Mammary epithelial cell (primary cell): ENCODE measurements around the gene RUSC2.

Experiments used
- CTCF ChIP-seq, 2 donors: IDR thresholded peaks in 1 of 2; conservative IDR thresholded peaks in 1 of 2; 2 replicates each; pipeline ENCODE4 v1.5.1; 2011 to 2012; ENCODE audit warnings: inconsistent platforms in 2 of 2, low read length in 2 of 2, mild to moderate bottlenecking in 2 of 2, control low read depth in 1 of 2, low read depth in 1 of 2; ENCODE audit not compliant: insufficient read depth in 1 of 2; ENCODE audit errors: extremely low read depth in 1 of 2
- EZH2 ChIP-seq: IDR thresholded peaks from 2 replicates; pipeline ENCODE4 v1.6.1; 2012; ENCODE audit warnings: low read length, inconsistent platforms, borderline replicate concordance

DNA sequence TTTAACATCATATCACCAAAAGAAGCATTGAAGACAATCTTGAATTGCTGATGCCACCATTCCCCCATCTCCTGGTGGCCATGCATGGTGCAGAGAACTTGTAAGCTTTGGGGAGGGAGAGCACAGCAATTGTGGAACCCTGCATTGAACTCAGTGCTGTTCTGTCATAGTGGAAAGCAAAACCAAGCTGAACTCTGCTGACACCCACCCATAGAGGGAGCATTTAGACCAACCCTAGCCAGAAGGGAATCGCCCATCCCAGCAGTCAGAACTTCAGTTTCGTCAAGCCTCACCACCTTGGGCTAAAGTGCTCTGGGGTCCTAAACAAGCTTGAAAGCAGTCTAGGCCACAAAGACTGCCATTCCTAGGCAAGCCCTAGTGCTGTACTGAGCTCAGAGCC, 37.4 kb upstream of the RUSC2 start:
- no peak for TF ChIP-seq CTCF (conservative IDR thresholded peaks at IDR 0.05 in 1 of 2, IDR thresholded peaks at IDR 0.05 in 1 of 2; ENCODE audit: extremely low read depth in 1 of 2, insufficient read depth in 1 of 2, low read depth in 1 of 2, low read length in 2 of 2)
- TF ChIP-seq EZH2 = no peak
